Colonic mucosa (tissue), 4 donors: ENCODE measurements around the gene NDUFS8. TPM values are rescaled to one million over a fixed set of nuclear protein-coding genes. Genes with fewer than 3 reads are reported as not detected.

Experiments used
- DNase-seq: peaks from one replicate; pipeline ENCODE4 v3.0.0-alpha.2; 2020
- H3K27ac ChIP-seq: fragments of 200-600 bp; one replicate; pipeline ENCODE4 v1.8.0; 2021
- H3K27me3 ChIP-seq: fragments of 200-600 bp; one replicate; pipeline ENCODE4 v1.8.0; 2021
- H3K36me3 ChIP-seq: fragments of 200-600 bp; one replicate; pipeline ENCODE4 v1.8.0; 2021
- H3K4me1 ChIP-seq: fragments of 200-600 bp; one replicate; pipeline ENCODE4 v1.8.0; 2021; ENCODE audit warnings: mild to moderate bottlenecking
- H3K4me3 ChIP-seq: fragments of 200-600 bp; one replicate; pipeline ENCODE4 v1.8.0; 2021
- H3K9ac ChIP-seq, 2 donors: one replicate each; pipeline ENCODE4 v1.7.0; 2013; ENCODE audit warnings: control low read depth in 2 of 2, low read depth in 2 of 2, low read length in 2 of 2
- H3K9me3 ChIP-seq: fragments of 200-600 bp; one replicate; pipeline ENCODE4 v1.8.0; 2021
- CTCF ChIP-seq: fragments of 200-600 bp; IDR thresholded peaks from one replicate; pipeline ENCODE4 v1.8.0; 2022; ENCODE audit warnings: antibody characterized with exemption, mild to moderate bottlenecking
- intact Hi-C: fragments of 100-400 bp; cut with DNase I; formaldehyde crosslinking; loops from one replicate; pipeline ENCODE4 v1.14.1; 2022
- total RNA-seq, 2 donors: library from RNA; stranded (reverse); fragmentation: NEBNext Ultra II Directional in 1 of 2; extraction: Animal tissue kit (Norgen Biotek cat#: 25700) in 1 of 2; gene quantifications; one replicate each; pipeline ENCODE4 v1.2.1, GENCODE V29; 2021
- donor health status: healthy.
- donor health status: DM: no; HTN: no; CAD: no.
- donor health status: DM: no; HTN: no; CAD: no.

The NDUFS8 gene
- total RNA-seq, 2 donors from 2014 or later = 149 to 247 TPM

- H3K9ac ChIP-seq = no peak overlapping the region
- H3K36me3 ChIP-seq = peaks cover 9% of the 10 kb centered on the region
- intact Hi-C loops = no loop called here
- no peaks in the 10 kb centered on the region for H3K27me3 ChIP-seq
- H3K4me1 ChIP-seq = no peaks in the 10 kb centered on the region
- no peak overlapping the region for H3K27ac ChIP-seq
- DNase-seq = no peak
- no peak overlapping the region for H3K4me3 ChIP-seq
- H3K9me3 ChIP-seq = no peaks in the 10 kb centered on the region
- no peak for TF ChIP-seq CTCF
Measured at GRCh38 chr11:68061508-68061907, 31.0 kb downstream of the NDUFS8 start.

- Histone ChIP-seq H3K9ac (no peak overlapping the region), H3K27me3 (no peaks in the 10 kb centered on the region), H3K27ac (no peak overlapping the region), H3K36me3 (peaks cover 9% of the 10 kb centered on the region), H3K9me3 (no peaks in the 10 kb centered on the region), H3K4me1 (no peaks in the 10 kb centered on the region), H3K4me3 (no peak overlapping the region)
- DNase-seq = no peak
- TF ChIP-seq CTCF = no peak
- intact Hi-C loops = no loop called here
Measured at GRCh38 chr11:68064926-68065325, 34.4 kb downstream of the NDUFS8 start.

GRCh38 chr11:68065841-68066240 lies 35.4 kb downstream of the NDUFS8 start:
- no peaks in the 10 kb centered on the region for H3K27me3 ChIP-seq
- no peak for DNase-seq
- no peak overlapping the region for H3K4me3 ChIP-seq
- intact Hi-C loops = no loop called here
- no peak overlapping the region for H3K27ac ChIP-seq
- no peaks in the 10 kb centered on the region for H3K4me1 ChIP-seq
- no peaks in the 10 kb centered on the region for H3K9me3 ChIP-seq
- no peak overlapping the region for H3K9ac ChIP-seq
- H3K36me3 ChIP-seq = peaks cover 9% of the 10 kb centered on the region
- TF ChIP-seq CTCF = no peak

GRCh38 chr11:68066742-68067141 lies 36.3 kb downstream of the NDUFS8 start:
- H3K9ac ChIP-seq = no peak overlapping the region
- no peak for DNase-seq
- H3K9me3 ChIP-seq = no peaks in the 10 kb centered on the region
- H3K27me3 ChIP-seq = no peaks in the 10 kb centered on the region
- no peak overlapping the region for H3K27ac ChIP-seq
- H3K4me3 ChIP-seq = no peak overlapping the region
- peaks cover 5% of the 10 kb centered on the region for H3K36me3 ChIP-seq
- TF ChIP-seq CTCF = no peak
- intact Hi-C loops = no loop called here
- no peaks in the 10 kb centered on the region for H3K4me1 ChIP-seq

- Histone ChIP-seq H3K9me3 (no peaks in the 10 kb centered on the region), H3K4me3 (no peak overlapping the region), H3K9ac (no peak overlapping the region), H3K36me3 (peaks cover 5% of the 10 kb centered on the region), H3K27me3 (no peaks in the 10 kb centered on the region), H3K4me1 (no peaks in the 10 kb centered on the region), H3K27ac (no peak overlapping the region)
- TF ChIP-seq CTCF = no peak
- intact Hi-C loops = no loop called here
- DNase-seq = no peak
Measured at GRCh38 chr11:68067991-68068390, 37.5 kb downstream of the NDUFS8 start.
